NAMALWA (cell line): ENCODE data around the gene DCP1A.
"Not testable (repeated sequence)": the region's sequence is repeated elsewhere in the genome, so short reads cannot be mapped to it uniquely, and the experiment has no call there.

Experiments
- DNase-seq: peaks from one replicate; pipeline ENCODE4 v3.0.0-alpha.2; 2015; ENCODE audit warnings: low spot score

The DCP1A gene

GRCh38 chr3:53347261-53348064, at the start of gene DCP1A:
DCP1A (minus strand) TSS chr3:53347543; CDS start chr3:53347517, 26 bp downstream.
- peak; percentile 93 for DNase-seq

GRCh38 chr3:53384465-53385423, 37.4 kb upstream of the DCP1A start:
- no peak for DNase-seq

- no peak for DNase-seq
Measured at GRCh38 chr3:53382106-53382505, 34.8 kb upstream of the DCP1A start.

- no peak for DNase-seq
Measured at GRCh38 chr3:53380306-53380705, 33.0 kb upstream of the DCP1A start.

- DNase-seq = no peak
Measured at GRCh38 chr3:53379898-53380297, 32.6 kb upstream of the DCP1A start.

GRCh38 chr3:53377794-53378193, 30.5 kb upstream of the DCP1A start:
- DNase-seq = no peak

GRCh38 chr3:53376679-53377078, 29.3 kb upstream of the DCP1A start:
- DNase-seq = no peak

GRCh38 chr3:53375019-53375418, 27.7 kb upstream of the DCP1A start:
- DNase-seq = peak; percentile 55

GRCh38 chr3:53370719-53371118, 23.4 kb upstream of the DCP1A start:
- DNase-seq = not testable (repeated sequence)

GRCh38 chr3:53361852-53362251, 14.5 kb upstream of the DCP1A start:
- DNase-seq = no peak

GRCh38 chr3:53357458-53357857, 10.1 kb upstream of the DCP1A start:
- no peak for DNase-seq

GRCh38 chr3:53354945-53355498, 7.7 kb upstream of the DCP1A start:
- no peak for DNase-seq

GRCh38 chr3:53353202-53353601, 5.9 kb upstream of the DCP1A start:
- DNase-seq = no peak

GRCh38 chr3:53350652-53351051, 3.3 kb upstream of the DCP1A start:
- DNase-seq = peak; percentile 28

GRCh38 chr3:53348118-53348517, 775 bp upstream of the DCP1A start:
- not testable (repeated sequence) for DNase-seq

GRCh38 chr3:53346922-53347260, 452 bp downstream of the DCP1A start:
- no peak for DNase-seq

- peak; percentile 38 for DNase-seq
Measured at GRCh38 chr3:53346514-53346913, 829 bp downstream of the DCP1A start.

- no peak for DNase-seq
Measured at GRCh38 chr3:53342353-53342752, 5.0 kb downstream of the DCP1A start.

- DNase-seq = no peak
Measured at GRCh38 chr3:53337167-53337940, 10.0 kb downstream of the DCP1A start.

GRCh38 chr3:53334742-53335141, 12.6 kb downstream of the DCP1A start:
- no peak for DNase-seq

- DNase-seq = no peak
Measured at GRCh38 chr3:53331871-53332270, 15.5 kb downstream of the DCP1A start.

GRCh38 chr3:53329897-53330296, 17.4 kb downstream of the DCP1A start:
- DNase-seq = no peak
